Activated CD4-positive, alpha-beta T cell treated with anti-CD3 and anti-CD28 coated beads, Interleukin-2, amount 10 ng/mL, durations not matched to agents 24 days and 14 days (primary cell): Measurements from ENCODE around the gene WDR4. TPM values are rescaled to one million over a fixed set of nuclear protein-coding genes. Genes with fewer than 3 reads are reported as not detected.
"Not testable (repeated sequence)": the region's sequence is repeated elsewhere in the genome, so short reads cannot be mapped to it uniquely, and the experiment has no call there.

Experiments used
- DNase-seq: peaks from one replicate; pipeline ENCODE4 v3.0.0; 2022
- H3K27ac Mint-ChIP-seq: one replicate; pipeline ENCODE4 v1.8.0; 2022; ENCODE audit warnings: mild to moderate bottlenecking, mixed read lengths
- H3K27me3 Mint-ChIP-seq: one replicate; pipeline ENCODE4 v1.8.0; 2022; ENCODE audit warnings: mixed read lengths
- H3K36me3 Mint-ChIP-seq: one replicate; pipeline ENCODE4 v1.8.0; 2022; ENCODE audit warnings: low read depth, mild to moderate bottlenecking, mixed read lengths
- H3K4me1 Mint-ChIP-seq: one replicate; pipeline ENCODE4 v1.8.0; 2021; ENCODE audit warnings: mixed read lengths
- H3K4me3 Mint-ChIP-seq: one replicate; pipeline ENCODE4 v1.8.0; 2022; ENCODE audit warnings: mild to moderate bottlenecking, moderate library complexity, mixed read lengths
- H3K9me3 Mint-ChIP-seq: one replicate; pipeline ENCODE4 v1.8.0; 2021; ENCODE audit warnings: mixed read lengths
- intact Hi-C: fragments of 100-400 bp; cut with micrococcal nuclease; formaldehyde crosslinking; loops from one replicate; pipeline ENCODE4 v1.15.1; 2023
- total RNA-seq: library from RNA; stranded (reverse); gene quantifications from 2 replicates; pipeline ENCODE4 v1.2.3, GENCODE V29; 2022

The WDR4 gene
- total RNA-seq, 1 donor from 2014 or later, result 75.1 TPM

DNA sequence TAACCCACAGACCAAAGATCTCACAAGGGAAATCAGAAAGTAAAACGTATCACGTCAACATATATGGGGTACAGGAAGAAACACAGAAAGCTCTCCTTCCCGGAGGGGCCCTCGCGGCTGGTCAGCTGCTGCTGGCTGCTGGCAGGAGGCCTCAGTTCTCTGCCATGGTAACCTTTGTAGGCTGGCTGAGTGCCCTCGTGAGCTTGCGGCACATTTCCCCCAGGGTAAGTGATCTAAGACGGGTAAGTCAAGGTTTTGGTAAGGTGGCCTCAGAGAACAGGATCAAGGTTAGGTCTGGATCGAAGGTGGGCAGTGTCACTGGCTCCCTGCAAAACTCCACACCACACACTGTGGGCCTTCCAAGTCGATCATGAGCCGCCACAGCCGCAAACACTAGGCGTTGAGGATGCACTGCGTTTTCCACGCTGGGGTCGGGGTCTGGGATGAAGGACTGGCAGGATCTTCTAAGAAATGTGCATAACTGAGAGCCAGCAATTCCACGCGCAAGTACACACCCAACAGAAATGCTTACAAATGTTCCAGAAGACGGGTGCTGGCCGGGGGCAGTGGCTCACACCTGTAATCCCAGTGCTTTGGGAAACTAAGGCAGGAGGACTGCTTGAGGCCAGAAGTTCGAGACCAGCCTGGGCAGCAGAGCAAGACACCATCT is 33.9 kb downstream of the WDR4 start:
- Mint-ChIP-seq H3K4me1 (peaks cover 5% of the 10 kb centered on the region), H3K4me3 (no peak overlapping the region), H3K27ac (no peak overlapping the region), H3K27me3 (no peaks in the 10 kb centered on the region), H3K36me3 (peaks cover 48% of the 10 kb centered on the region), H3K9me3 (no peaks in the 10 kb centered on the region)
- intact Hi-C loops, result no loop called here
- no peak for DNase-seq

DNA sequence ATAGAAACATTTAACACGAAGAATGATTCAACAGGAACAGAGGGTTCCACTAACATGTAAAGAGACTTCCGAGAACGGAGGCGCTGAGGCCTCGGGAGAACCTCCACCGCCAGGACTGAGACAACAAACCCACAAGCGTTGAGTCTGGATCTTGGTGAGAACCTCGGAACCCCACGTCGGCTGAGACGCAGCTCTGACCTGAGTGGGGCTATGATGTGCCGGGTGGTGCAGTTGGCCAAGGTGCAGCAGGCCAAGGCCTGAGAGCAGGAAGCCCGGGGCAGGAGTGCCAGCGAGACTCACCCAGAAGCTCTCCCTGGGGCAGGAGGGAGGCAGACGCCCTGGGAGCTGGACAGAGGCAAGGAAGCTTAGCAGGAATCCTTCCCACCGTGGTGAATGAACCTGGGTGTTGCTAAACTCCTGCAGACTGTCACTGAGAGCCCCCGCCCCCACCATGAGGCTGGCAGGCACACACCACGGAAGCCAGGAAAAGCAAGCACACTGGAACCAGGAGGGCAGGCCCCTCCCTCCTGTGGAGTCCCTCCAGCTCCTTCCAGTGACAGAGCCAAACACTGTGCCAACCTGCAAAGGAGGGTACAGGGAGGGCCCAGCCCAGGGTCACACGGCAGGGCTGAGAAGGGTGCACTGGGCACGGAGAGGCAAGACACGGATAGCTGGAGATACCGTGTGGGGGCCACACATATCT is 34.8 kb downstream of the WDR4 start:
- H3K4me3 Mint-ChIP-seq, result no peak overlapping the region
- no peak overlapping the region for H3K27ac Mint-ChIP-seq
- H3K4me1 Mint-ChIP-seq, result peaks cover 5% of the 10 kb centered on the region
- H3K36me3 Mint-ChIP-seq, result peaks cover 42% of the 10 kb centered on the region
- no peaks in the 10 kb centered on the region for H3K27me3 Mint-ChIP-seq
- H3K9me3 Mint-ChIP-seq, result no peaks in the 10 kb centered on the region
- no peak for DNase-seq
- intact Hi-C loops, result no loop called here

DNA sequence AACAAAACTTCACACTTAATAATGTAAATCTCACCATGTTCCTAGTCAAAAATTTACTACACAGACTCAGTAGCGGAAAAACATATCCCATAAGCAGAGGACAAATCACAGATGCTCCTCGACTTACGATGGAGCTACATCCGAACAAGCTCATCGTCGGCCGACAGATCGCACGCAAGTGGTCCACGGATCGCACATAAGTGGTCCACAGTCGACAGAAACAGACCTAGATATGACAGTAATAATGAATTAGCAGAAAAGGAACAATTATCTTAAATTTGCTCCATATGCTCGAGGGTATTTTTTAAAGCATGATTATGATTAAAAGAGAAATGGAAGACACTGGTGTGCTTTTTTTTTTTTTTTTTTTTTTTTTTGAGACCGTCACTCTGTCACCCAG is 36.3 kb downstream of the WDR4 start:
- Mint-ChIP-seq H3K27me3 (no peaks in the 10 kb centered on the region), H3K27ac (no peak overlapping the region), H3K4me3 (no peak overlapping the region), H3K9me3 (no peaks in the 10 kb centered on the region), H3K4me1 (peaks cover 4% of the 10 kb centered on the region), H3K36me3 (peaks cover 38% of the 10 kb centered on the region)
- no peak for DNase-seq
- intact Hi-C loops, result no loop called here

DNA sequence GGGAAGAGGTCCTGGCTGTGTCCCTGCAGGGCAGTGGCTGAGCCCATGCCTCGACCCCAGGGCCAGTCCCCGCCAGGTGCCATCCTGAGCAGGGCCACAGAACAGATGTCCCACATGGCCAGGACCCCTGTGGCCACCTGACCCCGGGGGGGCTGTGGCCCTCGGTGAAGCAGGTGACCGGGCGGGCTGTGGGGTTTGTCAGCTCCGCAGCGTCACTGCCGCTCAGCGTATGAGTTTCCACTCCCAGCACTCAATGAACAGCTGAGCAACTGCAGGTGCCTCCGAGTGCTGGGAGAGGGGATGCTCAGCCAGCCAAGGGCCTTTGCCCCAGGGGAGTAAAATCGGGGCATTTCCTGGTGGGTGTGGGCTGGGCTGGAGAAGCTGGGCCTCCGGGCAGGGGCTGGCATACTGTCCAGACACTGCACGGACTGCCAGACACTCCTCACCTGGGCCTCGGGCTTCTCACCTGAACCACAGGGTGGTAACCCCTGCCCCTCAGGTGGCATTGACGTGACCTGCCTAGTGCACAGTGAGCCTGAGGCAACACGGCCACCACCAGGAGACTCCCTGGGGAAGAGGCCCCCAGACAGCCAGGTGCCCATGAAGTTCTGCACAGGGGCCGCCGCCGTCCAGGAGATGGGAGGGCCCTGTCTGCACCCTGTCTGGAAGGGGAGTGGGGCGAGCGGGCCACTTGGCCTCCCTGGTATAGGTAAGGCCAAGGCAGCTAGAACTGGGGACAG is 37.3 kb downstream of the WDR4 start:
- H3K4me3 Mint-ChIP-seq, DNase-seq, H3K9me3 Mint-ChIP-seq, H3K27ac Mint-ChIP-seq, intact Hi-C loops, H3K4me1 Mint-ChIP-seq, H3K27me3 Mint-ChIP-seq: not testable (repeated sequence)
- H3K36me3 Mint-ChIP-seq, result peaks cover 34% of the 10 kb centered on the region

DNA sequence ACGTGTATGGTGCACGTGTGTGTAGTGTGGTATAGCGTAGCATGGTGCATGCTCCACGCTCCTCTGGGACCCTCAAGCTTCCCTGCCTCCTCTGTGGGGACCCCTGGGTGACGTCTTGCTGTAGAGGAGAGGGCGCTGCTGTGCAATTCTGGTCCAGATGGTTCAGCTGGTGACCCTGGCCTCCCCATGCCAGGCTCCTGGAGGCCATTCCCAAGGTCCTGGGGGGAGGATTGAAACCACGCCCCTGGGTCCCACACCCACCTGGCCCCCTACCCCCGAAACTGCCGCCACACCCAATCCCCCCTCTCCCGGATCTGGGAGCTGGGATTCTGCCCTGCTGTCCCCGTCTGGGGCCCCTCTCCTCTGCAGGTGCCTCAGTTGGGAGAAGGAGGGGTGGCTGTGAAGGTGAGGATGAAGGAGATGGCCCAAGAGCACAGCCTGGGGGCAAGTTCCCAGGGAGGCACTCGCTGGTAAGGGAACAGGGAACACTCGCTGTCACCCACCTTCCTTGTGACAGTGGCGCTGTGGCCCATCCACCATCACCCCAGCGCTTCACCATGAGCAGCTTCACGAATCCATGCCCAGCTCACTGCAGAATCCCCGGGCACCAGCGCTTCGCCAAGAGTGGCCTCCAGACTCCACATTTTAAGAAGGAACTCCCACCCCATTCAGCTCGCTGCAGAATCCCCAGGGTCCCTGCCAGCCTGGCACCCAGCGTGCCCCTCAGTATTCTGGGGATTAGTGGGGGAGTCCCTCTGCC is 38.0 kb downstream of the WDR4 start:
- H3K4me3 Mint-ChIP-seq, result no peak overlapping the region
- intact Hi-C loops, result no loop called here
- no peak for DNase-seq
- no peak overlapping the region for H3K27ac Mint-ChIP-seq
- no peaks in the 10 kb centered on the region for H3K9me3 Mint-ChIP-seq
- H3K36me3 Mint-ChIP-seq, result peaks cover 36% of the 10 kb centered on the region
- H3K4me1 Mint-ChIP-seq, result peaks cover 4% of the 10 kb centered on the region
- no peaks in the 10 kb centered on the region for H3K27me3 Mint-ChIP-seq

DNA sequence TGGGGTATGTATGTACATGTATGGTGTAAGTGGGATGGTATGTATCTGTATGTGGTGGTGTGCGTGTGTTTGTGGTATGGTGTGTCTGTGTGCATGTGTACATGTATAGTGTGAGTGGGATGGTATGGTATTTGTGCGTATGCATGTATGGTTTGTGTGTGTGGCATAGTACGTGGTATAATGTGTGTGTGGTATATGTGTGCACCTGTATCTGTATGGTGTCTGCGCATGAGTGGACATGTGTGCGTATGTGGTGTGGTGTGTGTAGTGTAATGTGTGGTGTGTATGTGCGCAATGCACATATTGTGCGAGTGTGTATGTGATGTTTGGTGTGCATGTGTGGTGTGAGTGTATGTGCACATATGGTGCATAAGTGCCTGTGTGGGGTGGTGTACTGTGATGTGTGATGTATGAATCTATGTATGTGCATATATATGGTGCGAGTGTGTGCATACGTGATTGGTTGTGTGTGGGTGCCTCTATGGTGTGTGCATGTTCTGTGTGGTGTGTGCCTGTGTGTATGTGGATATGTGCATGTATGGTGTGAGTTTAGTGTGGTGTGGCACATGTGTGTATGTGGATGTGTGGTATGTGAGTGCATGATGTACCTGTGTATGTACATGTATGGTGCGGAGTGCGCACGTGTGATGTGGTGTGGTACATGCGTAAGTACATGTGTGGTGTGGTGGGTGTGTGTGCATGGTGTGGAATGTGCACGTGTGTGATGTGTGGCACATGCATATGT is 38.8 kb downstream of the WDR4 start:
- intact Hi-C loops, result no loop called here
- no peak overlapping the region for H3K4me3 Mint-ChIP-seq
- H3K9me3 Mint-ChIP-seq, result no peaks in the 10 kb centered on the region
- no peak overlapping the region for H3K27ac Mint-ChIP-seq
- H3K27me3 Mint-ChIP-seq, result no peaks in the 10 kb centered on the region
- H3K4me1 Mint-ChIP-seq, result peaks cover 4% of the 10 kb centered on the region
- DNase-seq, result no peak
- H3K36me3 Mint-ChIP-seq, result peaks cover 38% of the 10 kb centered on the region

DNA sequence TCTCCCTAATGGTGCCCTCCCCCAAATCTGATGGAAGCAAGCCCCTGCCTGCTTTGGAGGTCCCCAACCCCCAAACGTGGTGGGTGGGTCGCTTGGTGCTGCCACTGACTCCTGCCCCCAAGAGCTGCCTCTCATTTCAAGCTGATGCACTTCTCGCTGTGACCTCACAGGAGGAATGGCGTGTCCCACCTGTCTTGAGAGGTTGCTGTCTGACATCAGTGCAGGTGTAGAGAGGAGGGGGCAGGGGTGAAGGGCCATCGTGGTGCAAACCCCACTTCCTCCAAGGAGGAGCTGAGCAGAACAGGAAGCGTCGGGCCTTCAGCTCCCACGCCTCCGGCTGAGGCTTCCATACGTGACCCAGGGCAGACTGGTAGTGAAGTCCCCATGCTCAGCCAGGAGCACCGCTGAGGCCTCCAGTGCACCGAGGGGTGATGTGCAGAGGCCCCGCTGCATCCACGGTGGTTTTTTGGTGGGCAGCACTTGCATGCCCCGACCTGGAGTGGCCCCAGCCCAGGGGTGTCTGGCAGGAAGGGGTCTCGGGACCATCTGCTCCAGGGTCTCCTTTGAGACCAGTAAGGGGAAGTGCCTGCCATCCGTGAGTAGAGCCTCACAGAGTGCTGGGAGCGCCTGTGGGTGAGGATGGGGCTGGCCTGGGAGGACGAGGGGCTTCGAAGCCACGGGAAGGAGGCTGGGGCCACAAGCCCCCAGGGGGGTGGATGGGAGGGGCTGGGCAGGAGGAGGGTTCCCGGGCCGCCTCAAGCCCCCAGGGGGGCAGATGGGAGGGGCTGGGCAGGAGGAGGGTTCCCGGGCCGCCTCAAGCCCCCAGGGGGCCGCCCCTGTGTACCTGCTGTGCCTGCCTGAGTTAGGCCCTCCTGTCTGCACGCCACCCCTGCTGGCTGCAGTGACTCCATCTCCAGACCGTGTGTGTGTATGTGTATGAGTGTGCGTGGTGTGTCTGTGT is 39.8 kb downstream of the WDR4 start:
- intact Hi-C loops, result loop anchor here (10.0 kb wide), 1 partner anchor 375 kb away; no protein-coding TSS in a partner anchor
- DNase-seq, result no peak
- Mint-ChIP-seq H3K27me3 (no peaks in the 10 kb centered on the region), H3K36me3 (peaks cover 36% of the 10 kb centered on the region), H3K4me1 (peaks cover 4% of the 10 kb centered on the region), H3K9me3 (no peaks in the 10 kb centered on the region), H3K4me3 (no peak overlapping the region), H3K27ac (no peak overlapping the region)

DNA sequence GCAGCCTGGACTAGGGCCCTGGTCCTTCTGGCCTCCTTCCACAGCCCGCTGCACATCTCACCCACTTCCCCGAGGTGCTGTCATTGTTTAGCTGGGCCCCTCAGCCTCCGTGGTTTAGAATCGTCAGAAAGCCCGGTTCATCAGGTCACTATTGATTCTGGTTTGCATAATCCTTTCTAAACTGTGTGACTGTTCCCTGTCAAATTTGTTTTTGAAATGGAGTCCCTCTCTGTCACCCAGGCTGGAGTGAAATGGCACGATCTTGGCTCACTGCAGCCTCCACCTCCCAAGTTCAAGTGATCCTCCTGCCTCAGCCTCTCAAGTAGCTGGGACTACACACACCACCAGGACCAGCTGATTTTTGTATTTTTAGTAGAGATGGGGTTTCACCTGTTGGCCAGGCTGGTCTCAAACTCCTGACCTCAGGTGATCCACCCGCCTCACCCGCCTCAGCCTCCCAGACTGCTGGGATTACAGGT is 41.1 kb downstream of the WDR4 start:
- not testable (repeated sequence) for H3K9me3 Mint-ChIP-seq, H3K4me3 Mint-ChIP-seq, H3K27me3 Mint-ChIP-seq, H3K4me1 Mint-ChIP-seq, DNase-seq, H3K27ac Mint-ChIP-seq
- intact Hi-C loops, result loop anchor here (10.0 kb wide), 1 partner anchor 373 kb away; no protein-coding TSS in a partner anchor
- H3K36me3 Mint-ChIP-seq, result peaks cover 31% of the 10 kb centered on the region

DNA sequence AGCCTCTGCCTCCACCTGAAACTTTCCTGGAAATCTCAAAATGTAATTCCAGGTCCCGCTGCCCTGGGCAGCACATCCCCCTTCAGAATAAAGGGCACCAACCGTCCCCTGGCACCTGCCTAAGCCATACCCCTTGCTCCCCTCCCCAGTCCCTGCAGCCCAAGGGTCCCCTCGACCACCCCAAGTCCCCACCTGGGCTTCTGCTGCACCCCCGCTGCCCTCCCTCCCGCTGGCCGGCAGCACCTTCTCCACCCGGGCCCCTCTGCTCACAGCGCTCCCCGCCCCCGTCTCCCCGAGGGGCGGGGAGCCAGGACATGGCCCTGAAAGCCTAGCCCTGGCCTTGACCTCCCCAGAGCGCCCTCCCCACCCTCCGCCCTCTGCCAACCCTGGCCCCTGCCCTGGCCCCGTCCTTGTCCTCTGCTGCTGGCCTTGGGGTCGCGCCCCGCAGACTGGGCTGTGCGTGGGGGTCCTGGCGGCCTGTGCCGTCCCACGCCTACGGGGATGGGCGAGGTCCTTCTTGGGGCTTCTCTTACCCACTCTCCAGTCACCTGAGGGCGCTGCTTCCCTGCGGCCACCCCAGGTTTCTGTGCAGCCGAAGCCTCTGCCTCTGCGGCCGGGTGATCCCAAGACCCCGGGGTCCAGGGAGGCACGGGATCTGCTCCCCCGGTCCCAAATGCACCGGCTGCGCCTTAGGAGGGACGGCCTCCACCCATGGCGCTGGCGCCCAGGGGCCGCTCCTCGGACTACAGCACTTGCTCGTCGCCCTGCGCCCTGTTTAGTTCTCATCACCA is 41.7 kb downstream of the WDR4 start:
- Mint-ChIP-seq H3K4me1 (peaks cover 12% of the 10 kb centered on the region), H3K36me3 (peaks cover 25% of the 10 kb centered on the region), H3K27ac (no peak overlapping the region), H3K9me3 (no peaks in the 10 kb centered on the region), H3K4me3 (no peak overlapping the region), H3K27me3 (no peaks in the 10 kb centered on the region)
- no peak for DNase-seq
- intact Hi-C loops, result loop anchor here (10.0 kb wide), 1 partner anchor 373 kb away; no protein-coding TSS in a partner anchor

DNA sequence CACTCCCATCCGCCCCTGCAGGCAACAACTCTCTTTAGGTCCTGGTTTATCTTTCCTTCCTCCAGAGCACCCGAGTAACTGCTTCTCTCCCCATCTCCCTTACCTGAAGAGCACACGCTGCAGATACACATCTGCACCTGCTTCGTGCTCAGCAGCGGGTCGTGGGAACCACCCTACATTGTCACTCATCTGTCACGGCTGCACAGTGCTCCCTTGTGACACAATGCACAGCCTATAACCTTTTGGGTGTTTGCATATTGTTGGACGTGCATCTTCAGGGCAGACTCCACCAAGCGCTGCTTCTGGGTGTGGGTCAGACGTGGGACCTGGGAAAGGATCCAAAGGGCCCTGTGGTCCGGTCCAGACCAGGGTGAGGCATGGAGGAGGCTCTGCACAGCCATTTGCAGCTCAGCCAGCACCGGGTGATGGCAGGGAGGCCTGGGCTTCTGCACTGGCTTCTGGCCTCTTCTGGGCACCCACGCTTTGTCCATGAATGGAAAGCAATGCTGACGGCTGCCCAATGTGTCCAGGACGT is 42.5 kb downstream of the WDR4 start:
- Mint-ChIP-seq H3K4me3 (no peak overlapping the region), H3K4me1 (peaks cover 17% of the 10 kb centered on the region), H3K9me3 (no peaks in the 10 kb centered on the region), H3K36me3 (peaks cover 25% of the 10 kb centered on the region), H3K27me3 (no peaks in the 10 kb centered on the region), H3K27ac (peak overlapping the region; percentile 9)
- DNase-seq, result no peak
- intact Hi-C loops, result loop anchor here (10.0 kb wide), 1 partner anchor 372 kb away; no protein-coding TSS in a partner anchor

DNA sequence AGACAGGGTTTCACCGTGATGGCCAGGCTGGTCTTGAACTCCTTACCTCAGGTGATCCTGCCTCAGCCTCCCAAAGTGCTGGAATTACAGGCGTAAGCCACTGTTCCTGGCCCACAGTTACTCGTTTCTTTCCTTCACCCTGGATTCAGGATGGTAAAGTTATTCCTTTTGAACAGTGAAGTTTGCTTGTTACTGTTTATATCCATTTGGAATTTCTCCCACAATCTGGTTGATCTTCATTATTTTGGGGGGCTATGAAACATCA is 43.0 kb downstream of the WDR4 start:
- Mint-ChIP-seq H3K27me3 (no peaks in the 10 kb centered on the region), H3K4me3 (no peak overlapping the region), H3K9me3 (no peaks in the 10 kb centered on the region), H3K36me3 (peaks cover 23% of the 10 kb centered on the region), H3K4me1 (peaks cover 20% of the 10 kb centered on the region), H3K27ac (no peak overlapping the region)
- no peak for DNase-seq
- intact Hi-C loops, result loop anchor here (10.0 kb wide), 1 partner anchor 372 kb away; no protein-coding TSS in a partner anchor
